Measurements from ENCODE around the gene KIF19. TPM values are rescaled to one million over a fixed set of nuclear protein-coding genes. Genes with fewer than 3 reads are reported as not detected.

Gene KIF19
- polyA plus RNA-seq, 1 donor (not counting 4 experiments of a cell fraction or from before 2014, with no cell fraction given) = not detected

DNA sequence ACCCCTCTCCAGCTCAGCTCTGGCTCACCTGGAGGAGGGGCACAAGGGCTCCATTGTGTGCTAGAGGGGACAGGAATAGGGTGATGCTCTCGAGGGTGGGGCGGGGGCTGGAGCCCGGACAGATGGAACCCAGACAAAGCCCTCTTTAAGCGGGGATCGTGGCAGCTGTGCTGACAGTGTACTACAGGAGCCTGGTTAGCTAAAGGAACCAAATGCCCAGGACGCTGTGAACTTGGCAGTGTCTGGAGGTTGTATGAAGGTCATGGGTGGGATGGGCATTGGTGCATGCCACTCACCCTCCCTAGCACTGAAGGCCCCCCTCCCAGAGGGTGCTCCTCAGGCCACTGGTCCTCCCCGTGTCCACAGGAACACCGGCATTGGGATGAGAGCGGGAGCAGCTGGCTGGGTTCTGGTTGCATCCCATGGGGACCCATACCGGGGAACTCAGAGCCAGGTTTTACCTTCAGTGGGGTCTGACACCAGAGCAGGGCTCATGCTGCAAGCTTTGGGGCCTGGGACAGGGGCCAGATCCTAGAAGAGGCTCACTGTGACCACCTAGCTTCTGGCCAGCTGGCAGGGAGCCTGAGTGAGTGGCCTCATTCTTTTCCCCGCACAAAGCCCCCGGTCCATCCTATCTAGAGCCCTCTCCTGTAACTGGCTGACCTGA is 11.9 kb downstream of the KIF19 start:
- DNase-seq (ENCODE audit: low read depth, low spot score) (no peak), FAIRE-seq (no peak)
- Histone ChIP-seq H3K4me3 (ENCODE audit: control insufficient read depth in 2 of 3, extremely low read depth in 1 of 3, insufficient read depth in 2 of 3, low read depth in 1 of 3, low read length in 3 of 3) (no peak overlapping the region), H3K36me3 (ENCODE audit: control insufficient read depth in 2 of 2, extremely low read depth in 1 of 2, insufficient read depth in 2 of 2, low read length in 2 of 2) (no peaks in the 10 kb centered on the region), H4K20me1 (ENCODE audit: control insufficient read depth, extremely low read depth, insufficient read depth, low read length) (no peaks in the 10 kb centered on the region), H3K79me2 (ENCODE audit: control insufficient read depth, insufficient read depth, low read length) (no peaks in the 10 kb centered on the region), H2AFZ (ENCODE audit: control insufficient read depth, low read length) (no peak overlapping the region), H3K9me3 (ENCODE audit: control insufficient read depth, low read depth, low read length) (no peaks in the 10 kb centered on the region), H3K4me2 (ENCODE audit: control insufficient read depth, extremely low read depth, insufficient read depth, low read depth, low read length) (no peak overlapping the region), H3K27me3 (ENCODE audit: control insufficient read depth, extremely low read depth, insufficient read depth, low read length) (peaks cover 23% of the 10 kb centered on the region), H3K27ac (ENCODE audit: control insufficient read depth, insufficient read depth, low read length) (no peak overlapping the region), H3K9me1 (ENCODE audit: control insufficient read depth, extremely low read depth, insufficient read depth, low read length) (no peaks in the 10 kb centered on the region), H3K4me1 (ENCODE audit: control insufficient read depth, extremely low read depth, insufficient read depth, low read length) (no peaks in the 10 kb centered on the region), H3K9ac (ENCODE audit: control insufficient read depth, extremely low read depth, insufficient read depth, low read length) (no peak overlapping the region)
- dilution Hi-C loops (cut with MboI; ENCODE audit: extremely low pct_ligation_motif_present, low sequenced_read_pairs) = no loop called here
- TF ChIP-seq, protein P1, sequence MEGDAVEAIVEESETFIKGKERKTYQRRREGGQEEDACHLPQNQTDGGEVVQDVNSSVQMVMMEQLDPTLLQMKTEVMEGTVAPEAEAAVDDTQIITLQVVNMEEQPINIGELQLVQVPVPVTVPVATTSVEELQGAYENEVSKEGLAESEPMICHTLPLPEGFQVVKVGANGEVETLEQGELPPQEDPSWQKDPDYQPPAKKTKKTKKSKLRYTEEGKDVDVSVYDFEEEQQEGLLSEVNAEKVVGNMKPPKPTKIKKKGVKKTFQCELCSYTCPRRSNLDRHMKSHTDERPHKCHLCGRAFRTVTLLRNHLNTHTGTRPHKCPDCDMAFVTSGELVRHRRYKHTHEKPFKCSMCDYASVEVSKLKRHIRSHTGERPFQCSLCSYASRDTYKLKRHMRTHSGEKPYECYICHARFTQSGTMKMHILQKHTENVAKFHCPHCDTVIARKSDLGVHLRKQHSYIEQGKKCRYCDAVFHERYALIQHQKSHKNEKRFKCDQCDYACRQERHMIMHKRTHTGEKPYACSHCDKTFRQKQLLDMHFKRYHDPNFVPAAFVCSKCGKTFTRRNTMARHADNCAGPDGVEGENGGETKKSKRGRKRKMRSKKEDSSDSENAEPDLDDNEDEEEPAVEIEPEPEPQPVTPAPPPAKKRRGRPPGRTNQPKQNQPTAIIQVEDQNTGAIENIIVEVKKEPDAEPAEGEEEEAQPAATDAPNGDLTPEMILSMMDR (optimal IDR thresholded peaks at IDR 0.05 in 1 of 3, IDR thresholded peaks at IDR 0.05 in 1 of 3, conservative IDR thresholded peaks at IDR 0.05 in 1 of 3; ENCODE audit: extremely low read depth in 1 of 3, insufficient read depth in 2 of 3, low read length in 3 of 3) = no peak
- no peak for TF ChIP-seq EZH2 (IDR thresholded peaks at IDR 0.05; ENCODE audit: low read length)

DNA sequence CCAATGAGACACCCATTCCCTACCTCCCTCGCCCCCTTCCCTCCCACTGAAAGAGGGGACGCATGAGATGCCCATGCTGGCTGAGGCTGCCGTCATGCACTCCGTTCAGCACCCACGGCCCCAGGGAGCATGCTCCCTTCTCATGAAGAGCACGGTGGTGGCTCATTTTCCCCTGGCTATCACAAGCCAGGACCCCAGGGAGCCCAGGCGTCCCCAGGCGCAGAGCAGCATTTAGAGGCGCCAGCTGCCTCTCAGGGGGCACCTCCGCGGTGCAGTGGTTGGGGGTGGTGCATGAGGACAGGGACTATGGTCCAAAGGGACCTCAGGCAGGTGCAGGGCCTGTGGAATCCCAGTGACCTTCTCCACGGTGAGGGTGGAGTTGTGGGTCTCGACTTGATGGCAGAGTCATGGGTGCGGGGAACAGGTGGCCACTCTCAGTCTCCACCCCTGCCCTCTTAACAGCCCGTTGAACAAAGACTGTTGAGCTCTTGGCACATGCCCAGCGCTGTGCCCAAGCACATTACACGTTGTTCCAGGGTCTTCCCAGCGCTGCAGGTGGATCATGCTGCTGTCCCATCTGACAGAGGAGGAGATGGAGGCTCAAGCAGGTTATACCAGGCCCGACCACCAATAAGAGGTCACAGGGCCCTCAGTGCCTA is 13.6 kb downstream of the KIF19 start:
- TF ChIP-seq, protein P1 (optimal IDR thresholded peaks at IDR 0.05 in 1 of 3, IDR thresholded peaks at IDR 0.05 in 1 of 3, conservative IDR thresholded peaks at IDR 0.05 in 1 of 3; ENCODE audit: extremely low read depth in 1 of 3, insufficient read depth in 2 of 3, low read length in 3 of 3) = no peak
- no peak for TF ChIP-seq EZH2 (IDR thresholded peaks at IDR 0.05; ENCODE audit: low read length)
- Histone ChIP-seq H3K9ac (ENCODE audit: control insufficient read depth, extremely low read depth, insufficient read depth, low read length) (no peak overlapping the region), H3K4me1 (ENCODE audit: control insufficient read depth, extremely low read depth, insufficient read depth, low read length) (no peaks in the 10 kb centered on the region), H3K4me2 (ENCODE audit: control insufficient read depth, extremely low read depth, insufficient read depth, low read depth, low read length) (no peak overlapping the region), H3K27ac (ENCODE audit: control insufficient read depth, insufficient read depth, low read length) (no peak overlapping the region), H3K27me3 (ENCODE audit: control insufficient read depth, extremely low read depth, insufficient read depth, low read length) (peaks cover 20% of the 10 kb centered on the region), H3K9me3 (ENCODE audit: control insufficient read depth, low read depth, low read length) (no peaks in the 10 kb centered on the region), H3K79me2 (ENCODE audit: control insufficient read depth, insufficient read depth, low read length) (no peaks in the 10 kb centered on the region), H3K36me3 (ENCODE audit: control insufficient read depth in 2 of 2, extremely low read depth in 1 of 2, insufficient read depth in 2 of 2, low read length in 2 of 2) (no peaks in the 10 kb centered on the region), H3K9me1 (ENCODE audit: control insufficient read depth, extremely low read depth, insufficient read depth, low read length) (no peaks in the 10 kb centered on the region), H4K20me1 (ENCODE audit: control insufficient read depth, extremely low read depth, insufficient read depth, low read length) (no peaks in the 10 kb centered on the region), H2AFZ (ENCODE audit: control insufficient read depth, low read length) (no peak overlapping the region), H3K4me3 (ENCODE audit: control insufficient read depth in 2 of 3, extremely low read depth in 1 of 3, insufficient read depth in 2 of 3, low read depth in 1 of 3, low read length in 3 of 3) (no peak overlapping the region)
- no peak for FAIRE-seq
- DNase-seq (ENCODE audit: low read depth, low spot score) = no peak
- dilution Hi-C loops (cut with MboI; ENCODE audit: extremely low pct_ligation_motif_present, low sequenced_read_pairs) = no loop called here
